Spinal cord (tissue), 10 donors: ENCODE results near the gene SVOPL. TPM values are rescaled to one million over a fixed set of nuclear protein-coding genes. Genes with fewer than 3 reads are reported as not detected.

ENCODE experiments used
- DNase-seq, 6 donors: peaks; one replicate each; pipeline versions ENCODE4 v3.0.0 to v3.0.0-alpha.2; 2013 to 2015; ENCODE audit warnings: low spot score in 6 of 6, low read depth in 4 of 6
- H3K27ac ChIP-seq: one replicate; pipeline ENCODE4 v1.5.1; 2013; ENCODE audit warnings: low read depth, low read length, control low read depth
- H3K27me3 ChIP-seq: one replicate; pipeline ENCODE4 v1.6.1; 2013; ENCODE audit warnings: low read length; ENCODE audit not compliant: control insufficient read depth, insufficient read depth
- H3K36me3 ChIP-seq: one replicate; pipeline ENCODE4 v1.6.1; 2013; ENCODE audit warnings: low read length; ENCODE audit not compliant: control insufficient read depth, insufficient read depth
- H3K4me1 ChIP-seq: one replicate; pipeline ENCODE4 v1.6.1; 2013; ENCODE audit warnings: low read length; ENCODE audit not compliant: control insufficient read depth, insufficient read depth
- H3K4me3 ChIP-seq: one replicate; pipeline ENCODE4 v1.5.1; 2013; ENCODE audit warnings: low read depth, low read length, control low read depth
- H3K9me3 ChIP-seq: one replicate; pipeline ENCODE4 v1.6.1; 2013; ENCODE audit warnings: low read length; ENCODE audit not compliant: control insufficient read depth, insufficient read depth
- WGBS: methylation state at CpG from one replicate; pipeline ENCODE4 v1.1.5; 2013; ENCODE audit warnings: missing lambda C conversion rate; ENCODE audit not compliant: insufficient coverage; 5-methylcytosine and 5-hydroxymethylcytosine counted together
- polyA plus RNA-seq, 2 donors: library from polyadenylated mRNA; unstranded; fragments of 120-200 nt; gene quantifications; one replicate each; pipeline ENCODE4 v1.2.1, GENCODE V29; 2013; ENCODE audit not compliant: insufficient read length in 2 of 2
- total RNA-seq, 2 donors: library from RNA; depleted of rRNA in 1 of 2; stranded (reverse); fragments of 120-200 nt in 1 of 2; fragments of >200 nt in 1 of 2; gene quantifications; one replicate each; pipeline versions ENCODE4 v1.2.3 to v1.2.4, GENCODE V29; 2013 to 2014
- donor health status: healthy.

The SVOPL gene
- total and polyA plus RNA-seq, 4 donors: 0.60 to 1.6 (median 0.97) TPM

GRCh38 chr7:138649506-138649905, 51.7 kb downstream of the SVOPL start:
- whole genome bisulfite sequencing: 80% methylated on average over 2 of the region's 5 CpGs
- Histone ChIP-seq H3K36me3 (no peaks in the 10 kb centered on the region), H3K4me1 (no peaks in the 10 kb centered on the region), H3K4me3 (no peak overlapping the region), H3K27ac (no peak overlapping the region), H3K9me3 (peaks cover 4% of the 10 kb centered on the region), H3K27me3 (no peaks in the 10 kb centered on the region)
- DNase-seq: no peak

GRCh38 chr7:138645284-138645683, 55.9 kb downstream of the SVOPL start:
- Histone ChIP-seq H3K27ac (no peak overlapping the region), H3K27me3 (no peaks in the 10 kb centered on the region), H3K4me1 (no peaks in the 10 kb centered on the region), H3K9me3 (no peaks in the 10 kb centered on the region), H3K4me3 (no peak overlapping the region), H3K36me3 (no peaks in the 10 kb centered on the region)
- no peak for DNase-seq
- WGBS: 87% methylated on average over 7 of the region's 7 CpGs

GRCh38 chr7:138632826-138633602, 68.1 kb downstream of the SVOPL start:
- Histone ChIP-seq H3K27me3 (no peaks in the 10 kb centered on the region), H3K27ac (no peak overlapping the region), H3K9me3 (no peaks in the 10 kb centered on the region), H3K36me3 (no peaks in the 10 kb centered on the region), H3K4me3 (no peak overlapping the region), H3K4me1 (no peaks in the 10 kb centered on the region)
- WGBS: 90% methylated on average over 2 of the region's 12 CpGs
- DNase-seq: peak in 3 of 6 donors; percentile 25 to 83 (median 26)

GRCh38 chr7:138632384-138632783, 68.8 kb downstream of the SVOPL start:
- DNase-seq: no peak
- WGBS: 50% methylated on average over 1 of the region's 2 CpGs

GRCh38 chr7:138630059-138630610, 71.0 kb downstream of the SVOPL start:
- H3K9me3 ChIP-seq: no peaks in the 10 kb centered on the region
- H3K4me1 ChIP-seq: no peaks in the 10 kb centered on the region
- H3K4me3 ChIP-seq: no peak overlapping the region
- H3K27ac ChIP-seq: no peak overlapping the region
- no peaks in the 10 kb centered on the region for H3K27me3 ChIP-seq
- no peaks in the 10 kb centered on the region for H3K36me3 ChIP-seq
- WGBS: no CpG with 5 or more reads among the region's 8 CpGs
- no peak for DNase-seq

More at GRCh38 chr7:138632384-138632783, 68.8 kb downstream of the SVOPL start:
- no peak overlapping the region for H3K4me3 ChIP-seq
- H3K36me3 ChIP-seq: no peaks in the 10 kb centered on the region
- H3K9me3 ChIP-seq: no peaks in the 10 kb centered on the region
- H3K27ac ChIP-seq: no peak overlapping the region
- no peaks in the 10 kb centered on the region for H3K27me3 ChIP-seq
- no peaks in the 10 kb centered on the region for H3K4me1 ChIP-seq

GRCh38 chr7:138627361-138627760, 73.8 kb downstream of the SVOPL start:
- Histone ChIP-seq H3K36me3 (no peaks in the 10 kb centered on the region), H3K4me3 (no peak overlapping the region), H3K27me3 (no peaks in the 10 kb centered on the region), H3K27ac (no peak overlapping the region), H3K9me3 (no peaks in the 10 kb centered on the region), H3K4me1 (no peaks in the 10 kb centered on the region)
- peak in 2 of 6 donors; percentile 7 to 92 for DNase-seq
- 69% methylated on average over 2 of the region's 6 CpGs for WGBS

- Histone ChIP-seq H3K9me3 (no peaks in the 10 kb centered on the region), H3K27ac (no peak overlapping the region), H3K4me3 (no peak overlapping the region), H3K27me3 (no peaks in the 10 kb centered on the region), H3K4me1 (no peaks in the 10 kb centered on the region), H3K36me3 (no peaks in the 10 kb centered on the region)
- WGBS: no CpG with 5 or more reads among the region's 2 CpGs
- no peak for DNase-seq
These were observed 74.3 kb downstream of the SVOPL start for GRCh38 chr7:138626846-138627245.

GRCh38 chr7:138625849-138626230, 75.3 kb downstream of the SVOPL start:
- no peaks in the 10 kb centered on the region for H3K4me1 ChIP-seq
- no peaks in the 10 kb centered on the region for H3K36me3 ChIP-seq
- H3K27me3 ChIP-seq: no peaks in the 10 kb centered on the region
- H3K9me3 ChIP-seq: no peaks in the 10 kb centered on the region
- no peak for DNase-seq
- WGBS: 67% methylated on average over 5 of the region's 5 CpGs
- no peak overlapping the region for H3K27ac ChIP-seq
- H3K4me3 ChIP-seq: no peak overlapping the region

- Histone ChIP-seq H3K4me1 (no peaks in the 10 kb centered on the region), H3K4me3 (no peak overlapping the region), H3K9me3 (no peaks in the 10 kb centered on the region), H3K27ac (no peak overlapping the region), H3K36me3 (no peaks in the 10 kb centered on the region), H3K27me3 (no peaks in the 10 kb centered on the region)
- no peak for DNase-seq
- no CpG with 5 or more reads among the region's 3 CpGs for WGBS
These were observed 75.9 kb downstream of the SVOPL start for GRCh38 chr7:138625084-138625848.
